K562 (cell line): Measurements from ENCODE around the gene STPG2. TPM values are rescaled to one million over a fixed set of nuclear protein-coding genes. Genes with fewer than 3 reads are reported as not detected.

Experiments used
- ATAC-seq: fragments of 200-7000 bp; cut with Tn5 transposase; 3 replicates; pipeline ENCODE4 v1.9.1; 2020; ENCODE audit warnings: moderate library complexity
- BruUV-seq: library from RNA; stranded (reverse); fragments of 400-500 nt; replicated peaks from 2 replicates; lab custom pipeline; 2021; lab: Mats Ljungman, UMichigan
- CTCF ChIA-PET: fragments of 300-600 bp; formaldehyde crosslinking; extraction: SDS; loops from one replicate; lab custom pipeline; 2021; ENCODE audit warnings: low intra/inter-chr PET ratio; lab: Yijun Ruan, JAX
- POLR2A ChIA-PET: fragments of 300-600, 350-650 bp; sonication (Branson Sonifier 250); formaldehyde crosslinking; extraction: SDS; loops from one replicate; lab custom pipeline; 2021; ENCODE audit warnings: antibody characterized with exemption, inconsistent platforms; lab: Yijun Ruan, JAX
- DNase-seq, 4 experiments: peaks; one replicate each; pipeline versions ENCODE4 v3.0.0 to v3.0.0-alpha.2; 2011 to 2018; ENCODE audit warnings: low spot score in 3 of 4, mixed read lengths in 3 of 4; ENCODE audit errors: extremely low read depth in 1 of 4
- FAIRE-seq: peaks from 2 replicates; lab custom pipeline; 2011; peaks lifted over from hg19 to GRCh38; lab: Jason Lieb, UNC
- H2AFZ ChIP-seq: 2 replicates; pipeline ENCODE4 v1.6.0; 2011; ENCODE audit warnings: low read depth, low read length, control low read depth, inconsistent platforms
- H3K27ac ChIP-seq: fragments of 200-600 bp; 3 replicates; pipeline ENCODE4 v1.8.0; 2011; ENCODE audit warnings: low read depth, mild to moderate bottlenecking, control low read depth, inconsistent platforms, low read length, moderate library complexity, mixed read lengths; ENCODE audit errors: extremely low read depth
- H3K27me3 ChIP-seq, 2 experiments: fragments of 300-600 bp in 1 of 2; 2 replicates in 1 of 2; 3 replicates in 1 of 2; pipeline versions ENCODE4 v1.6.0 to v1.8.0; 2011; ENCODE audit warnings: inconsistent platforms in 2 of 2, low read length in 2 of 2, mild to moderate bottlenecking in 1 of 2, mixed read lengths in 1 of 2, moderate library complexity in 1 of 2; ENCODE audit not compliant: control insufficient read depth in 2 of 2, insufficient read depth in 2 of 2
- H3K36me3 ChIP-seq: fragments of 300-600 bp; 3 replicates; pipeline ENCODE4 v1.8.0; 2011; ENCODE audit warnings: mild to moderate bottlenecking, low read length, inconsistent platforms; ENCODE audit not compliant: control insufficient read depth, insufficient read depth
- H3K4me1 ChIP-seq, 2 experiments: fragments of 200-600 bp in 1 of 2; replicated peaks in 1 of 2; 2 replicates in 1 of 2; 3 replicates in 1 of 2; pipeline versions ENCODE4 v1.5.1 to v1.8.0; 2011; ENCODE audit warnings: inconsistent platforms in 2 of 2, low read length in 2 of 2, mild to moderate bottlenecking in 1 of 2, mixed read lengths in 1 of 2, moderate library complexity in 1 of 2; ENCODE audit not compliant: control insufficient read depth in 2 of 2, insufficient read depth in 2 of 2
- H3K4me2 ChIP-seq: 2 replicates; pipeline ENCODE4 v1.6.1; 2011; ENCODE audit warnings: low read length, control low read depth, inconsistent platforms, mixed read lengths; ENCODE audit not compliant: insufficient read depth
- H3K4me3 ChIP-seq: fragments of 200-600 bp; sonication (generic), shearing (Covaris generic); 2 replicates; pipeline ENCODE4 v1.5.1; 2016; ENCODE audit warnings: control low read depth, inconsistent platforms
- H3K79me2 ChIP-seq: fragments of 200-600 bp; 3 replicates; pipeline ENCODE4 v1.8.0; 2011; ENCODE audit warnings: low read length, inconsistent platforms; ENCODE audit not compliant: control insufficient read depth, insufficient read depth
- H3K9ac ChIP-seq, 2 experiments: 2 replicates each; pipeline versions ENCODE4 v1.6.0 to v1.6.1; 2011; ENCODE audit warnings: low read depth in 2 of 2, low read length in 2 of 2, control low read depth in 1 of 2, inconsistent platforms in 1 of 2, mild to moderate bottlenecking in 1 of 2, mixed read lengths in 1 of 2; ENCODE audit not compliant: insufficient read depth in 1 of 2
- H3K9me1 ChIP-seq: one replicate; pipeline ENCODE4 v1.6.0; 2011; ENCODE audit warnings: inconsistent platforms, mild to moderate bottlenecking, low read length, moderate library complexity; ENCODE audit not compliant: control insufficient read depth, insufficient read depth
- H3K9me3 ChIP-seq: replicated peaks from 2 replicates; pipeline ENCODE4 v1.5.1; 2011; ENCODE audit warnings: low read depth, low read length, inconsistent platforms; ENCODE audit not compliant: control insufficient read depth, insufficient read depth
- H4K20me1 ChIP-seq: replicated peaks from 2 replicates; pipeline ENCODE4 v1.6.1; 2011; ENCODE audit warnings: low read length, inconsistent platforms, mixed read lengths; ENCODE audit not compliant: control insufficient read depth, insufficient read depth
- CBFB ChIP-seq: sonication (generic); formaldehyde crosslinking; IDR thresholded peaks from 2 replicates; pipeline ENCODE4 v1.4.0; 2020; ENCODE audit warnings: mild to moderate bottlenecking, missing genetic modification reagents
- CSDE1 ChIP-seq, 2 experiments: fragments of 450-650 bp; IDR thresholded peaks; 2 replicates each; pipeline ENCODE4 v1.6.1; 2016; ENCODE audit warnings: mild to moderate bottlenecking in 1 of 2
- DACH1 ChIP-seq: fragments of 450-650 bp; IDR thresholded peaks from 2 replicates; pipeline ENCODE4 v1.6.1; 2018; ENCODE audit not compliant: partially characterized antibody
- KAT8 ChIP-seq: fragments of 450-650 bp; IDR thresholded peaks from 2 replicates; pipeline ENCODE4 v1.6.1; 2016; ENCODE audit warnings: low read depth, mild to moderate bottlenecking
- KLF6 ChIP-seq: fragments of 250-450 bp; sonication (Bioruptor Pico); IDR thresholded peaks from 2 replicates; pipeline ENCODE4 v1.4.0; 2020; ENCODE audit warnings: mild to moderate bottlenecking, moderate library complexity, borderline replicate concordance
- TAF15 ChIP-seq: fragments of 200-400 bp; formaldehyde crosslinking; IDR thresholded peaks from 2 replicates; pipeline ENCODE4 v1.6.1; 2017; ENCODE audit warnings: mild to moderate bottlenecking, low read depth, low read length, moderate library complexity
- XRCC5 ChIP-seq: fragments of 200-400 bp; formaldehyde crosslinking; IDR thresholded peaks from 2 replicates; pipeline ENCODE4 v1.6.1; 2017; ENCODE audit warnings: low read depth, mild to moderate bottlenecking, low read length
- ZEB2 ChIP-seq: fragments of 450-650 bp; IDR thresholded peaks from 2 replicates; pipeline ENCODE4 v1.6.1; 2016
- ZNF584 ChIP-seq: fragments of 200-800 bp; sonication (Bioruptor generic); IDR thresholded peaks from 2 replicates; pipeline ENCODE4 v1.6.1; 2016; ENCODE audit warnings: low read depth, mild to moderate bottlenecking, missing genetic modification characterization, missing compliant biosample characterization
- in situ Hi-C: fragments of 300-500 bp; cut with MboI; formaldehyde crosslinking; loops from 4 replicates; pipeline ENCODE4 v1.15.0; 2018; ENCODE audit warnings: inconsistent platforms, mixed read lengths
- intact Hi-C: fragments of 100-400 bp; cut with micrococcal nuclease; formaldehyde crosslinking; loops from 2 replicates; pipeline ENCODE4 v1.14.2; 2022
- polyA plus RNA-seq, 8 experiments: library from polyadenylated mRNA; depleted of rRNA in 4 of 8; stranded (reverse) in 5 of 8; unstranded in 3 of 8; fragments of >200 nt; fragmentation: Nextera tagmentation in 2 of 8; fragmentation: Illumina TruSeq in 1 of 8; extraction: Ambion mirVana in 2 of 8; extraction: Trizol in 1 of 8; gene quantifications; 2 replicates each; pipeline versions ENCODE4 v1.2.1 to v1.2.3, GENCODE V29; 2011 to 2014; ENCODE audit warnings: inconsistent platforms in 1 of 8, missing spikeins in 1 of 8
- total RNA-seq, 7 experiments: library from RNA; depleted of rRNA in 6 of 7; stranded (reverse); fragments of >200 nt in 6 of 7; fragmentation: Illumina TruSeq in 2 of 7; extraction: Trizol in 2 of 7; gene quantifications; 2 replicates each; pipeline versions ENCODE4 v1.2.1 to v1.2.3, GENCODE V29; 2011 to 2021; ENCODE audit warnings: low replicate concordance in 1 of 7
- TF ChIP-seq, protein P1 (sequence below): sonication (generic); formaldehyde crosslinking; IDR thresholded peaks from 2 replicates; pipeline ENCODE4 v1.8.1; 2023; ENCODE audit warnings: mild to moderate bottlenecking, missing genetic modification reagents
- TF ChIP-seq, protein P2 (sequence below): sonication (generic); formaldehyde crosslinking; IDR thresholded peaks from 2 replicates; pipeline ENCODE4 v1.8.1; 2023; ENCODE audit warnings: mild to moderate bottlenecking, missing genetic modification reagents

STPG2 gene
- total and polyA plus RNA-seq, 9 of the 15 experiments (the other 6 are each of a cell fraction or from before 2014, with no cell fraction given): not detected

DNA sequence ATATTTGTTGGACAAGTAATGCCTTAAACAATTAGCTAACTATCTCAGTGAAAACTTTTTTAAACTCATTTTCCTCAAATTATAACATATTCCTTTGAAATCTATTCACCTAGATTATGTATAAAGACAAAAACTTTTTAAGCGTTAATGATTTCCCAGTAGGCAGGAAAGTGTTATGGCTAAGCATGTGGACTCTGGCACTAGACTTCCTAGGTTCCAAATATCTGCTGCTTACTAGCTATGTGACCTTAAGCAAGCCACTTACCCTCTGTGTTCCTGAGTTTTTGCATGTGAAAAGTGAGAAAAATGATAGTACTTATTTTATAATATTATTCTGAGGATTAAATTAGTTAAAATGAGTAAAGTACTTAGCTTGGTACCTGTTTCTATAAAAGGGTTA is 301.8 kb downstream of the STPG2 start (continued):
- no peak for TF ChIP-seq KLF6 (CRISPR knock-in tag)
- TF ChIP-seq ZNF584 (CRISPR knock-in tag): no peak
- no peak for TF ChIP-seq CSDE1 (IDR thresholded peaks at IDR 0.05)
- no peak for TF ChIP-seq KAT8
- no peak for TF ChIP-seq ZEB2
- no peak for TF ChIP-seq XRCC5
- no peak for TF ChIP-seq CBFB (CRISPR knock-in tag)
- TF ChIP-seq, all 486 proteins: peak for 0

DNA sequence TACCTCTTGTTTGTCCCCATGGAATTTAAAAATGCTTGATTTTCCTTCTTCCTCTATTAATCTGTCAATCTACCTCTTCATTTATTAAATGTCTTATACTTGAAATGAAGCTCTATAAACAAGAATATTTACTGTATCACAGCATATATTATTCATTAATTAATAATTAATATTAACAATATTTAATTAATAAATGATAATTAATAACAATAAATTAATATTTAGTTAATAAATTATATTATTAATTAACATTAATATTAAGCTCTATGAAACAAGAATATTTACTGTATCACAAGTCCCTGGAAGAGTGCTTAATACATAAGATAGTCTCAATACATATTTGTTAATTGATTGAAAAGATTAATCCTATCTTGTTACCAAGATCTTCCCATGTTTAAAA is 306.6 kb downstream of the STPG2 start:
- DNase-seq: no peak
- no peak for FAIRE-seq
- no peak overlapping the region for H3K9ac ChIP-seq
- H3K27me3 ChIP-seq: no peaks in the 10 kb centered on the region
- no peaks in the 10 kb centered on the region for H3K9me1 ChIP-seq
- no peak overlapping the region for H3K4me2 ChIP-seq
- intact Hi-C loops: no loop called here
- no peak overlapping the region for H2AFZ ChIP-seq
- no peaks in the 10 kb centered on the region for H3K36me3 ChIP-seq
- no TSS peak for BruUV-seq
- TF ChIP-seq, protein P1, sequence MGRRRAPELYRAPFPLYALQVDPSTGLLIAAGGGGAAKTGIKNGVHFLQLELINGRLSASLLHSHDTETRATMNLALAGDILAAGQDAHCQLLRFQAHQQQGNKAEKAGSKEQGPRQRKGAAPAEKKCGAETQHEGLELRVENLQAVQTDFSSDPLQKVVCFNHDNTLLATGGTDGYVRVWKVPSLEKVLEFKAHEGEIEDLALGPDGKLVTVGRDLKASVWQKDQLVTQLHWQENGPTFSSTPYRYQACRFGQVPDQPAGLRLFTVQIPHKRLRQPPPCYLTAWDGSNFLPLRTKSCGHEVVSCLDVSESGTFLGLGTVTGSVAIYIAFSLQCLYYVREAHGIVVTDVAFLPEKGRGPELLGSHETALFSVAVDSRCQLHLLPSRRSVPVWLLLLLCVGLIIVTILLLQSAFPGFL: no peak
- TF ChIP-seq, protein P2, sequence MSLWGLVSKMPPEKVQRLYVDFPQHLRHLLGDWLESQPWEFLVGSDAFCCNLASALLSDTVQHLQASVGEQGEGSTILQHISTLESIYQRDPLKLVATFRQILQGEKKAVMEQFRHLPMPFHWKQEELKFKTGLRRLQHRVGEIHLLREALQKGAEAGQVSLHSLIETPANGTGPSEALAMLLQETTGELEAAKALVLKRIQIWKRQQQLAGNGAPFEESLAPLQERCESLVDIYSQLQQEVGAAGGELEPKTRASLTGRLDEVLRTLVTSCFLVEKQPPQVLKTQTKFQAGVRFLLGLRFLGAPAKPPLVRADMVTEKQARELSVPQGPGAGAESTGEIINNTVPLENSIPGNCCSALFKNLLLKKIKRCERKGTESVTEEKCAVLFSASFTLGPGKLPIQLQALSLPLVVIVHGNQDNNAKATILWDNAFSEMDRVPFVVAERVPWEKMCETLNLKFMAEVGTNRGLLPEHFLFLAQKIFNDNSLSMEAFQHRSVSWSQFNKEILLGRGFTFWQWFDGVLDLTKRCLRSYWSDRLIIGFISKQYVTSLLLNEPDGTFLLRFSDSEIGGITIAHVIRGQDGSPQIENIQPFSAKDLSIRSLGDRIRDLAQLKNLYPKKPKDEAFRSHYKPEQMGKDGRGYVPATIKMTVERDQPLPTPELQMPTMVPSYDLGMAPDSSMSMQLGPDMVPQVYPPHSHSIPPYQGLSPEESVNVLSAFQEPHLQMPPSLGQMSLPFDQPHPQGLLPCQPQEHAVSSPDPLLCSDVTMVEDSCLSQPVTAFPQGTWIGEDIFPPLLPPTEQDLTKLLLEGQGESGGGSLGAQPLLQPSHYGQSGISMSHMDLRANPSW: no peak
- TF ChIP-seq TAF15: no peak
- peak; percentile 44 for TF ChIP-seq DACH1
- ChIA-PET POLR2A (no interaction called here), CTCF (no interaction called here)
- in situ Hi-C loops: no loop called here
- H4K20me1 ChIP-seq: no peaks in the 10 kb centered on the region
- H3K4me3 ChIP-seq: no peak overlapping the region
- no peak for ATAC-seq
- H3K4me1 ChIP-seq: no peaks in the 10 kb centered on the region
- H3K79me2 ChIP-seq: no peaks in the 10 kb centered on the region
- H3K9me3 ChIP-seq: no peaks in the 10 kb centered on the region
- H3K27ac ChIP-seq: no peak overlapping the region
